ENCODE data around the gene PROCA1.

- no peak for TF ChIP-seq CTCF (conservative IDR thresholded peaks at IDR 0.05; ENCODE audit: low read length)
- TF ChIP-seq EZH2phosphoT487 (IDR thresholded peaks at IDR 0.05; ENCODE audit: borderline replicate concordance, low read depth, low read length): no peak
Measured at GRCh38 chr17:28710861-28711722, 596 bp downstream of the PROCA1 start.

Measured in OCI-LY7 (cell line).